Fibroblast of mammary gland (primary cell): ENCODE data around the gene PCSK6.

Experiments used
- DNase-seq: peaks from one replicate; pipeline ENCODE4 v3.0.0-alpha.2; 2010; ENCODE audit warnings: low read depth
- H3K4me3 ChIP-seq: 2 replicates; pipeline ENCODE4 v1.5.1; 2011; ENCODE audit warnings: low read depth, mild to moderate bottlenecking, low read length, moderate library complexity; ENCODE audit not compliant: control insufficient read depth
- CTCF ChIP-seq: conservative IDR thresholded peaks from 2 replicates; pipeline ENCODE4 v1.5.1; 2011; ENCODE audit warnings: low read depth, low read length, inconsistent platforms; ENCODE audit not compliant: control insufficient read depth, insufficient read depth

Gene PCSK6

GRCh38 chr15:101313041-101313761 lies 176.3 kb downstream of the PCSK6 start:
- TF ChIP-seq CTCF: no peak

GRCh38 chr15:101310508-101310907 lies 179.0 kb downstream of the PCSK6 start:
- no peak for TF ChIP-seq CTCF
- H3K4me3 ChIP-seq: no peak overlapping the region
- DNase-seq: no peak

More at GRCh38 chr15:101313041-101313761, 176.3 kb downstream of the PCSK6 start:
- no peak overlapping the region for H3K4me3 ChIP-seq
- no peak for DNase-seq

DNA sequence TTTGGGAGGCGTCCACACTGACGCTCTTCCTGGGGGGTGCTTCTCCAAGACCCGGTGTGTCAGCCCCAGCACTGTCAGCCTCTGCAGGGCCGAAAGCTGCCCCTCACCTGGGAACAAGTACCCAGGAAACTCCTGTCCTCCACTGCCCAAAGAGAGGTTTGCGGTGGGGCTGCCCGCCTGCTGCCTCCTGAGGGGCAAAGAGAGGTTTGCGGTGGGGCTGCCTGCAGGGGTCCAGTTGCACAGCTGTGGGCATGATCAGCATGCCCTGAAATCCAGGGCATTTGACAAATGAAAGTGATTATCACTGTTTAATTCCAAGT lies 179.4 kb downstream of the PCSK6 start:
- DNase-seq: no peak

DNA sequence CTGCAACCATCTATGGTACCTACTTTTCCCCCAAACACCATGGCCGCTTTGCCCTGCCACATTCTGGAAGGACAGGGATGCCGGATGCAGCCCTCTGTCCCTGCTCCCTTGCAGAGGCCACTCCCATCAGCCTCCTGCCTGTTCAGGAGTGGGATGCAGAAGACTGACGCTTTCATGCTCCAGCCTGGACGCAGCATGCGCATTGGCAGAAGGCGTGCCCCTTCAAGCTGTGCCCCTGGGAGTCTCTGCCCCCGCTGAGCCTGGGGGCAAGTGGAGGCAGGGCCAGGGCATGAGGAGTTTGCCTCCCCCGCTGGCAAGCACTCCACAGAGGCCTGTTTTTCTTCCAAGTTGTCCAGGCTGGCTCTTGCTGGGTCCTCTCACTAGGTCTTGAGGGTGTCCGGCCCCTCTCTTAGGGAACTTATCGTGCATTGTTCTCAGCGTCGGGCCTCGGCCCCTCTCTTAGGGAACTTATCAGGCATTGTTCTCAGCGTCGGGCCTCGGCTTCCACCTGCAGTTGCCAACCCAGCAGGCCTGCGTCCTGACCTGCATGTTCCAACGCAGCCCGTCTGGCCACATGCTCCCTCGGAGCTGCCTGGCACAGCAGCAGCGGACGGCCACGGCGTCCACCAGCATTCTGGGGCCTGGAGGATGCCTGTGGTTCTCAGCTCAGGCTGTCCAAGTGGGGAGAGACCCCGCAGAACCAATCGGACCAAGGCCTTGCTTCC lies 179.9 kb downstream of the PCSK6 start:
- DNase-seq: no peak
- TF ChIP-seq CTCF: no peak
- H3K4me3 ChIP-seq: no peak overlapping the region

More for the DNA sequence above, 179.4 kb downstream of the PCSK6 start:
- no peak for TF ChIP-seq CTCF
- no peak overlapping the region for H3K4me3 ChIP-seq

DNA sequence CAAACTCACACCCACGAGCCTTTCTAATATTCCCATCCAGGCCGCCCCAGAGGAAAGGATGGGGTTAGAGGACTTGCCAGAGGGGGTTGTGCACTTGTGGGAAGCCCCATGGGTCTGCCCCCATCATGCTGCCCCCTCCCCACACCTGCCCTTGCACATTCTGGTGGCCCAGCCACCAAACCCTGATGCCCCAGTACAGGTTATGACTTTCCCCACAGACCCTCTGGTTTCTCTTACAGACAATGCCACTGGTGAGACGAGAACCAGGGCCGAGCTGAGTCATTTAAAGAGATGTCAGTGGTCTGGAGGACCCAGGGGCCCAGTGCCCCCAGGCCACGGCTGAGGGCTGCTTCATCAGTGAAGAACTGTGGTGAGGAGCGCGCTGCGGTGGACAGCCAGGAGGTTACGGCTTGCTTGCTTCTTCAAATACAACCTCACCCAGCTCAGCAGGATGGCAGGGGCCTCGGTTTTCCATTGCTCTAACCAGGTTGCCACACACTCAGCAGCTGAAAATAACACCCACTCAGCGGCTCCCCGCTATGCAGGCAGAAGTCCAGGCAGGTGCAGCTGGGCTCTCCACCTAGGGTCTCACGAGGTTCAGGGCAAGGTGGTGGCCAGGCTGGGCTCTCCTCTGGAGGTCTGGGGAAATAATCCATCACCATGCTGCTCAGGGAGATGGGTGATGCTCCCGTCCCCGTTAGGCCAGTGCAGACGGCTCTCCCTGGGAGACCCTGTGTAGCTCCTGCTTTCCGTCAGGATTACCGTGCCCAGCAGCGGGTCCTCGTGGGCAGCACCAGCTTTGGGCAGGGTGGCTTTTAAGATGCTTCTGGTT lies 180.7 kb downstream of the PCSK6 start:
- no peak overlapping the region for H3K4me3 ChIP-seq
- DNase-seq: no peak
- TF ChIP-seq CTCF: no peak

DNA sequence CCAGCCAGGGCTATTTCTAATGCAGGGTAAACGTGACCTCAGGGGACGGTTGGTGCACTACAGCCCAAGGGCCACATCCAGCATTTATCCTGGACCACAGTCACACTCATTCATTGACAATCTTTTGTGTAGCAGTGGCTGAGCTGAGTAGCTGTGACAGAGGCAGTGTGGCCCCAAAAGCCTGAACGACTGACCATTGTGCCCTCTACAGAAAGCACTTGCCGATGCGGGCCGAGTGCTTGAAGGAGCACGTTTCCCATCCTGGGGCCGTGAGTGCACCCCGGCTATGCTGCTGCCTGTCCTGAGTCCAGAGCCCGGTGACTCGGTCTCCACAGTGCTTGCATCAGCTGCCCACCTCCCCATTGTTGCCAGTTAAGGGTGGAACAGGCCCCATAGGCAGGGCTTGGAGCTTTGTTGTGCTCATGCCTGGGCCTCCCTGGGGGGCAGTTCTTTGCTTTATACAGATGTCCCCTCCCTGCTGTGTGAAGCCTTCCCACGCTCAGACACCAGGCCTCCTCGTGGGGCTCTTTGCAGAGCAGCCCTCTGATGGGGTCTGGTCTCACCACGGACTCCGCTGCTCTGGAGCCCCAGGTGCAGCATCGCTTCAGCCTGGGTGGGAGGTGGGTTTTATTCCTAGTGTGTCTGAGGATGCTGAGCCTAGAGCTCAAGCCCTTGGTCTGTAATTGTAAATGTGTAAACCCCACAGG lies 181.5 kb downstream of the PCSK6 start:
- no peak for TF ChIP-seq CTCF
- no peak overlapping the region for H3K4me3 ChIP-seq
- DNase-seq: no peak
